ENCODE data around the gene WIPF3.
"Not testable (repeated sequence)": the region's sequence is repeated elsewhere in the genome, so short reads cannot be mapped to it uniquely, and the experiment has no call there.

WIPF3 gene

GRCh38 chr7:29881724-29882123 lies 75.4 kb downstream of the WIPF3 start:
- DNase-seq (ENCODE audit: low read depth) = no peak

- DNase-seq (ENCODE audit: low read depth) = no peak
Measured at GRCh38 chr7:29882481-29882880, 76.2 kb downstream of the WIPF3 start.

- DNase-seq (ENCODE audit: low read depth) = no peak
Measured at GRCh38 chr7:29883462-29884398, 77.4 kb downstream of the WIPF3 start.

GRCh38 chr7:29884399-29885272 lies 78.3 kb downstream of the WIPF3 start:
- DNase-seq (ENCODE audit: low read depth) = no peak

GRCh38 chr7:29885626-29886025 lies 79.3 kb downstream of the WIPF3 start:
- no peak for DNase-seq (ENCODE audit: low read depth)

- DNase-seq (ENCODE audit: low read depth) = no peak
Measured at GRCh38 chr7:29886827-29887226, 80.5 kb downstream of the WIPF3 start.

GRCh38 chr7:29888006-29888405 lies 81.7 kb downstream of the WIPF3 start:
- DNase-seq (ENCODE audit: low read depth) = no peak

GRCh38 chr7:29889288-29889687 lies 83.0 kb downstream of the WIPF3 start:
- DNase-seq (ENCODE audit: low read depth) = no peak

GRCh38 chr7:29890251-29890650 lies 83.9 kb downstream of the WIPF3 start:
- no peak for DNase-seq (ENCODE audit: low read depth)

GRCh38 chr7:29890786-29891185 lies 84.5 kb downstream of the WIPF3 start:
- not testable (repeated sequence) for DNase-seq (ENCODE audit: low read depth)

GRCh38 chr7:29891766-29892165 lies 85.5 kb downstream of the WIPF3 start:
- no peak for DNase-seq (ENCODE audit: low read depth)

- no peak for DNase-seq (ENCODE audit: low read depth)
Measured at GRCh38 chr7:29892231-29892630, 85.9 kb downstream of the WIPF3 start.

- no peak for DNase-seq (ENCODE audit: low read depth)
Measured at GRCh38 chr7:29893351-29893965, 87.2 kb downstream of the WIPF3 start.

- DNase-seq (ENCODE audit: low read depth) = no peak
Measured at GRCh38 chr7:29894256-29894655, 87.9 kb downstream of the WIPF3 start.

GRCh38 chr7:29895559-29895958 lies 89.3 kb downstream of the WIPF3 start:
- no peak for DNase-seq (ENCODE audit: low read depth)

GRCh38 chr7:29896685-29897411 lies 90.5 kb downstream of the WIPF3 start:
- peak; percentile 46 for DNase-seq (ENCODE audit: low read depth)

GRCh38 chr7:29898301-29898700 lies 92.0 kb downstream of the WIPF3 start:
- no peak for DNase-seq (ENCODE audit: low read depth)

GRCh38 chr7:29900745-29901144 lies 94.4 kb downstream of the WIPF3 start:
- no peak for DNase-seq (ENCODE audit: low read depth)

- DNase-seq (ENCODE audit: low read depth) = no peak
Measured at GRCh38 chr7:29906200-29907022, 100.1 kb downstream of the WIPF3 start.

- DNase-seq (ENCODE audit: low read depth) = no peak
Measured at GRCh38 chr7:29914180-29914579, 107.9 kb downstream of the WIPF3 start.

Measured in EH (cell line).